GM18508 (cell line): ENCODE measurements around the gene TXNDC17.
"Not testable (repeated sequence)": the region's sequence is repeated elsewhere in the genome, so short reads cannot be mapped to it uniquely, and the experiment has no call there.

Experiments
- ATAC-seq: cut with Tn5 transposase; IDR thresholded peaks from one replicate; pipeline ENCODE4 v1.9.1; 2021; ENCODE audit warnings: moderate number of reproducible peaks; ENCODE audit not compliant: insufficient read depth, unreplicated experiment

TXNDC17 gene

DNA sequence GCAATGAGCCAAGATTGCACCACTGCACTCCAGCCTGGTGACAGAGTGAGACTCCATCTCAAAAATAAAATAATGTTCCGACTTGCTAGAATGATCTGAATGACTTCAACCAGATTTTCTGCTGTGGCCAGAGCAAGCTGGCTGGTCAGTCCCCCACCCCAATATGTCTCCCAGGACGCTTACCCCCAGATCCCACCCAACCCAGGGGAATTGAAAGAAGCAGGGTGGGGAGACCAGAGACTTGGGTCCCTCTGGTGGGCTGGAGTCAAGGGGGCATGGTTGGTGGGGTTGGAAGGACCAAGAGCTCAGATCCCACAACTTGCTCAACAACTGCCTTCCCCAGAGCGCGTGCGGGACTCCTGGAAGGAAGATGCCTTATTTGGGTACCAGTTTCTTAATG is 17.6 kb downstream of the TXNDC17 start:
- not testable (repeated sequence) for ATAC-seq

DNA sequence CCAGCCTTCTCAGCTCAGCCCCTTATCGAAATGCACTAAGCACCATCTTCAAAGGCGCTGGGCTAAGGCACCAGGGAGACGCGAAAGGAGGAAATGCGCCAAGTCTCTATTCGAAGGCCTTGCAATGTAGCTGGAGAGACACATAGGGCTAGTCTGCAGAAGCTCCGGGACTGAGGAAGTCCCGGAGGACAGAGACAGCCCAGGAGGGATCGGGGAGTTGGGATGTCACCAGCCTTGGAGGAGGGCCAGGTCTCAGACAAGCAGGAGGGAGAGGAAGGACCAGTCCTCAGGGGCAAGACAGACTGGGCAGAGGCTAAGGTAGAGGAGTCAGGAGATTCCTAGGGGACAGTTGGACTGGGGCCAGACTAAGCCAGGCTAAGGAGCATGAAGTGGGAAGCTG is 19.2 kb downstream of the TXNDC17 start:
- ATAC-seq: no peak

DNA sequence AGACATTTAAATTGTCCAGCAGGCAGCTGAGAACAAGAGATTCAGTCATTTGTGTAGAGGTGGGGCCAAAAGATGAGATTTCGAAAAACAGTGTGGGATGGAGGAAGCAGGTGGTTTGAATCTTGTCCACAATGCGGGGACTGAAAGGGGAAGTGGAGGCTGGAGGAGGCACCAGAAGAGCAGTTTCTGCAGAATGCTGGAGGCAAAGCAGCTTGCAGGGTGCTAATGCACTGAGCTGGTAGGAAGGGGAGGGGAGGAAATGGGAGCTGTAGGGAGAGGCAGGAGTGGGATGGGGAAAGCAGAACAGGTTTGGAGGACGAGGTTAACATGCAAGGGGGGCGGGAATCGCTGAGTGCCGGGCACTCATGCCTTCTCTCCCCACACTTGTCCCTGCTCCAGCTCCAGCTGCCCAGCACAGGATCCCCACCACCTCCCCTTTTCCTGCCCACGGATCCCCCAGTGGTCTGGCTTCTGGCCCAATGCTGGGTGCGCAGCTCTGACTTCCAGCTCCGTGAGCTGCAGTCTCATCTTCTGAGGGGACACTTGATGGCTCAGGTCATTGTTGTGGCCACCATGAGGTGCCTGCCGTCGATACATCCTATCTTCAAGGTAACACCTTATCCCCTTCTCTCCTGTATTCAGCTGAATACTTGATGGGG is 20.1 kb downstream of the TXNDC17 start:
- peak; percentile 53 for ATAC-seq

DNA sequence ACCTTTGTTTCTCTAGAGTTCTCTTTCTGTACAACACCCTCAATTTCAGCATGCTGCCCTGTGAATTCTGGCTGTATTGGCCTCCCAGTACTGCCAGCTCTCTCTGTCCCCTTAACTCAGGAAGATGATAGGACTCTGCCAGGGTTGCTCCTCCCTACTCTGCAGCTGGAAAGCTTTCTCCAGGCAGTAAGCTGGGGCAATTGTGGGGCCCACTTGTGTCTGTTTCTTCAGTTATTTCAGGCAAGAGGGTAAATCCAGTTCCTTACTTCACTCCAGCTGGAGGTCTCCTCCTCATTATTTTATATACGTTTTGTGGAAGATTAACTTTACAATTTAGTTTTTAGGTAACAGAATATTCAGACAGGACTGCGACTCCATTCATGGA is 20.6 kb downstream of the TXNDC17 start:
- ATAC-seq: no peak

DNA sequence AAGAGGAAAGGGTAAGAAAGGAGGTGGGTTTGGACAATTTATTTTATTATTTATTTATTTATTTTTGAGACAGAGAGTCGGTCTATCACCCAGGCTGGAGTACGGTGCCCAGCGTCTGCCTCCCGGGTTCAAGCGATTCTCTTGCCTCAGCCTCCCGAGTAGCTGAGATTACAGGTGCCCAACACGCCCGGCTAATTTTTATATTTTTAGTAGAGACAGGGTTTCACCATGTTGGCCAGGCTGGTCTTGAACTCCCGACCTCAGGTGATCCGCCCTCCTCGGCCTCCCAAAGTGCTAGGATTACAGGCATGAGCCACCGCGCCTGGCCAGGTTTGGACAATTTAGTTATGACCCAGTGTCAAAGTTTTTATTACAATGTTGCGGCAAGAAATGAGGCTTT is 22.3 kb downstream of the TXNDC17 start:
- ATAC-seq: not testable (repeated sequence)

DNA sequence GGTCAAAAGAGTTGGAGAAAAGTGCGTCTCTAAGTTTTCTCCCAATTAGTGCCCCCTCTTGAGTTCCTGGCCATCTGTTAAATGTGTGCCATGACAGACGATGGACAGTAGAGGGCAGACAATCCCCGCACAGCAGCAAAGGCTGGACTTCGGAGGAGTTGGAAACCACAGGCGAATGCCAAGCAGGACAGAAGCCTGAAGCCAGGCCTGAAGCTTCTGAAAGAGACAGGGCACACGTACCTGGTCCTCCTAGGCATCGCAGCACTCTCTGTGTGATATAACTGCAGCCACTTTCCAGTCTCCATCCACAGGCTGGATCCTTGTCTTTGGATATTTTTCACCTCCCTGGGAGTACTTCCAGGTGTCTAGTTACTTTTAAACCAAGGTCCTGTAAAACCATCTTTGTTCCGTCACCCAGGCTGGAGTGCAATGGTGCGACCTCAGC is 25.2 kb downstream of the TXNDC17 start:
- ATAC-seq: no peak

DNA sequence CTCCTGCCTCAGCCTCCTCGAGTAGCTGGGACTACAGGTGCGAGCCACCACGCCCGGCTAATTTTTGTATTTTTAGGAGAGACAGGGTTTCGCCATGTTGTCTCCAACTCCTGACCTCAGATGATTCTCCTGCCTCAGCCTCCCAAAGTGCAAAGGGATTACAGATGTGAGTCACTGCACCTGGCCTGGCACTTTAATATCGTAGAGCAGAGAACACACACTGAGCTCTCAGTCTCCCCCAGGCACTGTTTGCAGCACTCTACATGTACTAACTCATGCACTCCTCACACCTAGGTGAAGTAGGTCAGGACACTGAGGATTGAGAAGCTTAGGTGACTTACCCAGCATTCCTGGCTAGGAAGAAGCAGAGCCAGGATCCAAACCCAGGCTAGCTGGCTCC is 25.7 kb downstream of the TXNDC17 start:
- no peak for ATAC-seq

DNA sequence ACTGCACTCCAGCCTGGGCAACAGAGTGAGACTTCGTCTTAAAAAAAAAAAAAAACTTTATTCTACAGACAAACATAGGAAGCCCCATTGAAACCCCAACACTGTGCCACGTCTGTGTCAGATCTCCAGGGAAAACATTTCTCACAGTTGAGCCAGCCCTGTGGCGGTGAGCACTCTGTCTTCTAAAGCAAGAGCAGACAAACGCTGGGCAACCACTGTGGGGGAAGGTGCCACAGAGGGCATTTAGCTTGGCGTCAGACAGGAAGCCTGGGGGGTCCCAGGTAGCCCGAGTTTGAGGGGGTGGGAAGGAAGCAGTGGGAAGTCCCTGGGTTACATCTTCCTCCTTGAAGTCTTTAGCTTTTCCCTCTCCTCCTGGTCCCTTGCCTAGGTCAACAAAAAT is 26.7 kb downstream of the TXNDC17 start:
- no peak for ATAC-seq

DNA sequence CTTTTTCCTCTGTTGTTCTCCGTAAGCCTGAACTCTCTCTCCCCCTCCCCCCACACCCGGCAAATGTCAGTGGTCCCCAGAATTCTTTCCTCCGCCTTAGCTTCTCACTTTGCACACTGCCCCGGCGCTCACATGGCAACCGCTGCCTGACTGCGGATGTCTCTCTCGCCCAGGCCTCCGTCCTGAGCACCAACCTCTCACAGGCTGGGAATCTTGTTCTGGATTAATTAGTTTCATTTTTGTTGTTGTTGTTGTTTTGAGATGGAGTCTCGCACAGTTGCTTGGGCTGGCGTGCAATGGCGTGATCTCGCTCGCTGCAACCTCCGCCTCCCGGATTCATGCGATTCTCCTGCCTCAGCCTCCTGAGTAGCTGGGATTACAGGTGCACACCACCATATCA is 27.4 kb downstream of the TXNDC17 start:
- ATAC-seq: no peak

DNA sequence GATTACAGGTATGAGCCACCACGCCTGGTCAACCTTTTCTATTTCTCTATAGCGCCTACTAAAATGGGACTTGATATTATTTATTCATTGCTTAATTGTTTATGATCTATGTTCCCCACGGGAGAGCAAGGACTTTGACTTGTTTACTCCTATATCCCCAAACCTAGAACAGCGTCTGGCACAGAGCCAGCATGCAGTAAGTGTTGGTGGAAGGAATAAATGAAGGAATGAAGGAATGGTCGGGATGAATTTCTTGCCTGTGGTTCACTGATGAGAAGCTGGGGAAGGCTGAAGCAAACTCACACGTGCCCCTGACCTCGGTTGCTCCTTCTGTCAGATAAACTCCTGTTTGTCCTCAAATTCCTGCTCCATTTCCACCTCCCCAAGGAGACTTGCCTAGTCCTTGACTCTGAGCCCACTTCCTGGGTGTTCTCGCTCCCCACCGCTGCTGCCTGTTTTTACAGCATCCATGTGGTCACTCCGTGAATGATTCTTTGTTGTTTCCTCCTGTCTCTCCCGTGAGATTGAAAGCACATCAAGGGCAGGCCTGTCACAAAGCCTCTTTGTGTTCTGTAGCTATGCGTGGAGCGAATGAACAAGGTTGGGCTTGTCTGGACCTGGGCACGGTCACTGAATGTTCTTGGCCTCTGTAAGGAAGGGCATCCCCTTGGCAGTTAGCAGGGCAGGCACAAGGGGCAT is 28.0 kb downstream of the TXNDC17 start:
- ATAC-seq: no peak

DNA sequence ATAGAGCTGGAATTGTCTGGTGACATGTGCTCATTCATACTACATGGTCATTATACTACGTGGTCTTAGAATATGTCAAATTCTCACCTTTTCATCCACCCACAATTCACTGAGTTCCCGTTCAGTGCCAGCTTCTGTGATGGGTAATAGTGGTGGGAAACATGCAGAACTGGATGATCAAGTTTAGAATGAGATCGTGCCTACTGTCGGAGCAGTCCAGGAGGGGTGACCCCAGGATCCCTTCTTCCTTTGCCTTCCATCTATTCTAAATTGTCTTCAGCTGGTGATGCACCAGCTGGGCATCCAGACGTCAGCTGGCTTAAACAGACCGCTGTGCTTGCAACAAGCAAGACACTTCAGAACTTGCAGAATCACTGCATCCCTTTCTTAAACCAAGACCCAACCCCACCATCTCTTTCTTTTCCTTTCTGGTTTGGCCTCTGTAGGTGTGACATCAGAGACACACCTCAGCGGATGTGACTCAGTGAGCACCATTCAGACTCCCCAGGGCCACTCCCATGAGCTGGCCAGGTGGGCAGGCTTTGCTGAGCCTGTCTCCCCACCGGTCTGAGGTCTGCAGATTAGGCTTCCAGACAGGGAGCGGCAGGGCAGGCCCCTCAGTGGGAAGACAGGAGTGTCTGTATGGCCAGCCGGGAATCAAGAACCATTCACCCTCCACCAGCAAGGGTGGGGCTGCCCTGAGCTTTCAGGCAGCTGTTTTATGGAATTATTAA is 28.8 kb downstream of the TXNDC17 start:
- no peak for ATAC-seq

DNA sequence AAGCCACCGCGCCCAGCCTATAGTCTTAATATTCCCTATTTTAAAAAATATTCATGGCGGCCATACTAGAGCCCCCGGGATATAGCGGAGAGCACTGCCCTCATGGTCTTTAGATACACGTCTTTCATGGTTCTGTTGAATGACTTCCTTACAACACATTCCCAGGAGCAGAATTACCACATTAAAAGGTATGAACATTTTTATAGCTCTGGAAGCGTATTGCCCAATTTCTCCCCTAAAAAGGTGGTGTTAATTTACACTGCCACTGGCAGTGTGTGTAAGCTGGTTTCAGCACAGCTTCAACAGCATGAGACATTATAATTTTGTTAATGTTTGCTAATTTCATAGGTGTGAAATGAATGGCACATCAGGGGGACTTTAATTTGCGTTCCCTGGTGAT is 29.7 kb downstream of the TXNDC17 start:
- no peak for ATAC-seq

DNA sequence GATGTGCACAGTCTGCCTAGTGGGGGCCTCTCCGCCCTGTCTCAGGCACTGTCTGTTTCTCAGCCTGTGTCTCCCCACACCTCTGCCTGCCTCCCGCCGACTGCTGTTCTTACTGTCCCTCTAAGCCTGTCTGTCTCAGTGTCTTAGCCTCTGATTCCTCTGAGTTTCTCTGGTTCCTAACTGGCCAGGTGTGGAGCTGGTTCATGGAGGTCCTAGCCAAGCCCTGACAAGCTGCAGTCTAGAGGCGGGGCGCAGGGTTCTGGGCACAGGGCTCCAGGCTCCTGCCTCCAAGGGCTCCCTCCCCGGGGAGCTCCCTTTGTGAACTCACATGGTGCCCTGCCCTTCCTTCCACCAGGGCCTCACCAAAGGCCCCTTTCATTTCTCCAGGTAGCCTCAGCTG is 30.1 kb downstream of the TXNDC17 start:
- no peak for ATAC-seq

DNA sequence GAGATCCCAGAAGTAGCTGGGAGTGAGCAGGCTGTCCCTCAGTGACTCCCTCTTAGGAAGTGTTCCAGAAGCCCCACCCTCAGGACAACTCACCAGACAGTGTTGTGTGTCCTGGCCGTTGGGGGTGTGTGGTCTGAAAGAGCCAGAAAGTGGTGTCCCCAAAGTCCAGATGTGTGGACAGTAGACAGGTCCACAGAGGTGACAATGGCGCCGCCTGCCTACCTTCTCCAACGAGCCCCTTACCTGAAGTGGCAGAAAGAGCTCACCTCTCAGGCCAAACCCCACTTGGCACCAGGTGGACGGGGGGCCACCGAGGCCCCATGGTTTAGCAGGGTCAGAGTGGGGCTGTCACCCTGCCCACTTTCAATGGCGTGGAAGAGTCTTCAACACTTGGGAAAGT is 30.6 kb downstream of the TXNDC17 start:
- ATAC-seq: no peak

DNA sequence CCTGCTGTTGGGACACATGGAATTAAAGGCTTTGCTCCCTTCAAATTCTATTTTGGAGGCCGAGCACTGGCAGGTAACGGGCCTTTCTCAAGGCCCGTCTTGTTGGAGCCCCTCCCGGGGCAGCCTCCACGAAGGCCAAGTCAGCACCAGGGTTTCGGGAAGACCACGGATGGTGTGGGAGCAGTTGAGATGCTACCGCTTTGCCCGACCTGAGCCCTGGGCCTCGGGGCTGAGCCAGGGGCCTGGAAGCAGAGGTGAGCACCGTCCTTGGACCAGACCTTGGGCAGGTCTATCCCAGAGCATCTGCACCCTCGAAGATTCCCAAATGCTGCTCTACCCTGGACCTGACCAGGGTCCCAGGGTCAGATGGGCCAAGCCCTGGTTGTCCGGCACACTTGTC is 33.7 kb downstream of the TXNDC17 start:
- no peak for ATAC-seq

DNA sequence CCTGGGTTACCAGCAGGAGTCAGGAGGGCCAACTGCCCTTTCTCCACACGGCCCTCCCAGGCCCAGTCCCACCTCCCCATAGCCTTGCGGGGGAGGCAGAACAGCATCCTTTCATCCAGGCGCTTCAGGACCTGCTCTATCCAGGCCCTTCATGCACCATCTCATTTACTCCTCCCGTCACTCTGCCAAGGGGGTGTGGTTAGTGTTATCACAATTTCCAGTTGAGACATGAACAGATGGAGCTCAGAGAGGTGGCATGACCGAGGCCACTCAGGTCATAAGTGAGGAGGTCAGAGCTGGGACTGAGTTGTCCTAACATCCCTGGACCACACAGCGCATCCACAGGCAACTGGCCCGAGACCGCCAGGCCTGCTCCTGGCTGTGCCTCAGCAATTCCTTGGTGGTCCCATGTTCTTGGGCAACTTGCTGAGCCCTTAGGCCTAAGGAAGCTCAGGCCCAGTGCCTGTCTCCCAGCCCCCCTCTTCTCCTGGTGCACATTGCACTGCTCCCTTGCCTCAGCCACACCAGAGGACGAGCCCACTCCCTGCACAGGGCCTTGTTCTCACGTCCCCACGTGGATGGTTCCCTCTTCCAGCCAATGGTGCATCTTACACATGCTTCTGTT is 34.5 kb downstream of the TXNDC17 start:
- no peak for ATAC-seq

DNA sequence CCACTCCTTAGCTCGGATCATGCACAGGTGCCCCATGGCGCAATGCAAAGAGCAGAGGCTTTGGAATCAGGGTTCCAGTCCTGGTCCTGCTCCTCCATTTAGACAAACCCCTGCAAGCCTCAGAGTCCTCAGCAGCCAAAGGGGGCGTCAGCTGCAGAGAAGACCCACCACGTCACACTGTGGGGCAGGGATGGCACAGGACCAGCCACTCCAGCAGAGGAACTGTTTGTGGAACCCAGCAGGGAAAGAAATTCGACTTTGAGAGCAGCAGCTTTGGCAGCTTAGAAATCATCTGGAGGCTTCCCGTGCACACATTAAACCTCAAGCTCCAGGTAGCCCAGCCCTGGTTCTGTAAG is 35.9 kb downstream of the TXNDC17 start:
- no peak for ATAC-seq

DNA sequence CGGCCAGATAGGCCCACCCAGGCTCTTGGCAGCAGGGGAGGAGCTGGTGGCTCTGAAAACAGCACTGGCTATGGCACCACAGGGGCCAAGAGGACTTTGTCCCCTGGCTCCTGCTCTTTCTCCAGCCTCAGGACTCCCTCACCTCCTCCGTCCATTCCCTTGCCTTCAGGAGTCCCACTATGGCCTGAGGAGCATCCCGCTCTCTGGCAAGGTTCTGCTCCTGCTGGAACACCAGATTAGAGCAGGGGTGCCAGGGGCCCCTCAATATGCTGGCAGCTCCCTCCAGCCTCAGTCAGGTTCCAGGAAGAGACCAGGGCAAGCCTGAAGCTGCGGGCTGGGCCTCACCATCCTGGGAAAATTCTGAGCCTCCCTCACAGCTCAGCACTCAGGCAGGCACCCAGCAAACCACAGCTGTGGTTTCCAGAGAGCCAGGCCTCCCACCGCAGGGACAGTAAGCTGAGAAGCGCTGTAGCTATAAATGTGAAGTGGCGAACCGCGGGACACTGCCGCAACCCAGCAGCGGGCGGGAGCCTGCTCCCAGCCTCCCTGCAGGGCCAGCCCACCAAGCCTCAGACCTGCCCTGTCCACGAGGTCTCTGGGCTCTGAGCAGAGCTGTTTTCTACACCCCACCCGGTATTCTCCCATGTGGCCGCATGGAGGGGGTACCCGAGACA is 36.4 kb downstream of the TXNDC17 start:
- ATAC-seq: no peak

DNA sequence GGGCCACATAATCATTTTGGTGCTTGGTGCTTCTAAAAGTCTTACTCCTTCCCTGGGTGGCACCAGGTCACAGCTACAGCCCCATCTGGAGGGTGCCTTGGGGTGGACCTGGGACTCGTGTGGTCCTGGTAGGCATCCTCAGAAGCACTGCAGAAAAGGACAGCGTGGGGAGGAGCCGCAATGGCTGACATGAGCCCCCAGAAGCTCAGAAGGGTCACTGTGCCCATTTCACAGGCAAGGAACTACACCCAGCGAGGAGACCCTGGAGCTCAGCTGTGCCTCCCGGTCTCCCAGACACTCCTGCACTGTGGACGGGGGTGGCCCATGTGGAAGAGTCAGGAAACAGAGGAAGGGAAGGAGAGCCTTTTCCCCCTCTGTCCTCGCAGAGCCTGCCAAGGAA is 37.1 kb downstream of the TXNDC17 start:
- no peak for ATAC-seq

DNA sequence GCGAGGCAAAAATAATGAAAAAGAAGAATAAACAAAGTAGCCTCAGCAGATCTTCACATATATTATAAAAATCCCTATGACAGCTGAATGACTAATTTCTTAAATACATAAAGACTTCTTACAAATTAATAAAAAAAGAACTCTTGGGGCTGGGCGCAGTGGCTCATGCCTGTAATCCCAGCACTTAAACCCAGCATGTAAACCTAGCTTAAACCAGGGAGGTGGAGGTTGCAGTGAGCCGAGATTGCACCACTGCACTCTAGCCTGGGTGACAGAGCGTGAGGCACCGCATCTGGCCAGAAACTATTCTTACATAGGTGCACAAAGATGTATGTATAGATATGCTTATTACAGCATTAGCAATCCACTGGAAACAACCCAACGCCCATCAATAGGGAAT is 38.4 kb downstream of the TXNDC17 start:
- no peak for ATAC-seq

DNA sequence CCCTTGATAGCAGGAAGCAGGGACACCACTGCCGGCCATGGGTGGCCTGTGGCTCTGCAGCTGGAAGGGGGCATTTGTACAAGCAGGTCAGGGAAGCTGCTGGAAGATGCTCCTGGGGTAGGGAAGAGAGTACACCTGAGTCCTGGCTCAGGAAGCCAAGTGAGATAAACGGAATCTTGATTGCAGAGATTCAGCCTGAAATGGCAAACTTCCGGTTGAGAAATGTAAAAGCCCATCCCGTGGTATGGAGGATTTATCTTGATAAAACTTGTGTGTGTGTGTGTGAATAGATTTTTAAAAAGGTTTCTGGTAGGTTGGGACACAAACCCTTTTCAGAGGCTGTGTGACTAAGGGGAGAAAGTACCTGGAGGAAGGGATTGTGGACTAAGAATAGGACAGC is 40.3 kb downstream of the TXNDC17 start:
- ATAC-seq: no peak
